GM21528 (cell line): Measurements from ENCODE around the gene ESPN.
"Not testable (repeated sequence)": the region's sequence is repeated elsewhere in the genome, so short reads cannot be mapped to it uniquely, and the experiment has no call there.

ENCODE experiments used
- ATAC-seq: cut with Tn5 transposase; IDR thresholded peaks from one replicate; pipeline ENCODE4 v1.9.1; 2021; ENCODE audit warnings: mild to moderate bottlenecking, moderate library complexity; ENCODE audit not compliant: unreplicated experiment, low FRiP score

ESPN gene

GRCh38 chr1:6426277-6426971, 1.8 kb downstream of the ESPN start:
- no peak for ATAC-seq

GRCh38 chr1:6426972-6427350, 2.4 kb downstream of the ESPN start:
- no peak for ATAC-seq

GRCh38 chr1:6427441-6428390, 3.1 kb downstream of the ESPN start:
- no peak for ATAC-seq

- not testable (repeated sequence) for ATAC-seq
Measured at GRCh38 chr1:6428453-6428852, 3.9 kb downstream of the ESPN start.

GRCh38 chr1:6429660-6430411, 5.3 kb downstream of the ESPN start:
- not testable (repeated sequence) for ATAC-seq

- not testable (repeated sequence) for ATAC-seq
Measured at GRCh38 chr1:6431645-6432579, 7.3 kb downstream of the ESPN start.

- no peak for ATAC-seq
Measured at GRCh38 chr1:6434186-6434585, 9.6 kb downstream of the ESPN start.

- no peak for ATAC-seq
Measured at GRCh38 chr1:6435129-6435528, 10.6 kb downstream of the ESPN start.

GRCh38 chr1:6435547-6435946, 11.0 kb downstream of the ESPN start:
- ATAC-seq = no peak

GRCh38 chr1:6436277-6436676, 11.7 kb downstream of the ESPN start:
- not testable (repeated sequence) for ATAC-seq

- ATAC-seq = not testable (repeated sequence)
Measured at GRCh38 chr1:6437012-6437700, 12.6 kb downstream of the ESPN start.

GRCh38 chr1:6438047-6438525, 13.5 kb downstream of the ESPN start:
- peak; percentile 51 for ATAC-seq

- ATAC-seq = no peak
Measured at GRCh38 chr1:6440198-6441126, 15.9 kb downstream of the ESPN start.

- ATAC-seq = no peak
Measured at GRCh38 chr1:6441586-6441985, 17.0 kb downstream of the ESPN start.

- no peak for ATAC-seq
Measured at GRCh38 chr1:6443339-6444115, 19.0 kb downstream of the ESPN start.

GRCh38 chr1:6444377-6444776, 19.8 kb downstream of the ESPN start:
- no peak for ATAC-seq

GRCh38 chr1:6445062-6445763, 20.6 kb downstream of the ESPN start:
- no peak for ATAC-seq
